K562 (cell line): ENCODE data around the gene FHDC1. TPM values are rescaled to one million over a fixed set of nuclear protein-coding genes. Genes with fewer than 3 reads are reported as not detected.

Experiments used
- ATAC-seq: fragments of 200-7000 bp; cut with Tn5 transposase; 3 replicates; pipeline ENCODE4 v1.9.1; 2020; ENCODE audit warnings: moderate library complexity
- BruUV-seq: library from RNA; stranded (reverse); fragments of 400-500 nt; replicated peaks from 2 replicates; lab custom pipeline; 2021; lab: Mats Ljungman, UMichigan
- CTCF ChIA-PET: fragments of 300-600 bp; formaldehyde crosslinking; extraction: SDS; loops from one replicate; lab custom pipeline; 2021; ENCODE audit warnings: low intra/inter-chr PET ratio; lab: Yijun Ruan, JAX
- POLR2A ChIA-PET: fragments of 300-600, 350-650 bp; sonication (Branson Sonifier 250); formaldehyde crosslinking; extraction: SDS; loops from one replicate; lab custom pipeline; 2021; ENCODE audit warnings: antibody characterized with exemption, inconsistent platforms; lab: Yijun Ruan, JAX
- DNase-seq, 4 experiments: peaks; one replicate each; pipeline versions ENCODE4 v3.0.0 to v3.0.0-alpha.2; 2011 to 2018; ENCODE audit warnings: low spot score in 3 of 4, mixed read lengths in 3 of 4; ENCODE audit errors: extremely low read depth in 1 of 4
- FAIRE-seq: peaks from 2 replicates; lab custom pipeline; 2011; peaks lifted over from hg19 to GRCh38; lab: Jason Lieb, UNC
- H2AFZ ChIP-seq: 2 replicates; pipeline ENCODE4 v1.6.0; 2011; ENCODE audit warnings: low read depth, low read length, control low read depth, inconsistent platforms
- H3K27ac ChIP-seq: fragments of 200-600 bp; 3 replicates; pipeline ENCODE4 v1.8.0; 2011; ENCODE audit warnings: low read depth, mild to moderate bottlenecking, control low read depth, inconsistent platforms, low read length, moderate library complexity, mixed read lengths; ENCODE audit errors: extremely low read depth
- H3K27me3 ChIP-seq, 2 experiments: fragments of 300-600 bp in 1 of 2; 2 replicates in 1 of 2; 3 replicates in 1 of 2; pipeline versions ENCODE4 v1.6.0 to v1.8.0; 2011; ENCODE audit warnings: inconsistent platforms in 2 of 2, low read length in 2 of 2, mild to moderate bottlenecking in 1 of 2, mixed read lengths in 1 of 2, moderate library complexity in 1 of 2; ENCODE audit not compliant: control insufficient read depth in 2 of 2, insufficient read depth in 2 of 2
- H3K36me3 ChIP-seq: fragments of 300-600 bp; 3 replicates; pipeline ENCODE4 v1.8.0; 2011; ENCODE audit warnings: mild to moderate bottlenecking, low read length, inconsistent platforms; ENCODE audit not compliant: control insufficient read depth, insufficient read depth
- H3K4me1 ChIP-seq, 2 experiments: fragments of 200-600 bp in 1 of 2; replicated peaks in 1 of 2; 2 replicates in 1 of 2; 3 replicates in 1 of 2; pipeline versions ENCODE4 v1.5.1 to v1.8.0; 2011; ENCODE audit warnings: inconsistent platforms in 2 of 2, low read length in 2 of 2, mild to moderate bottlenecking in 1 of 2, mixed read lengths in 1 of 2, moderate library complexity in 1 of 2; ENCODE audit not compliant: control insufficient read depth in 2 of 2, insufficient read depth in 2 of 2
- H3K4me2 ChIP-seq: 2 replicates; pipeline ENCODE4 v1.6.1; 2011; ENCODE audit warnings: low read length, control low read depth, inconsistent platforms, mixed read lengths; ENCODE audit not compliant: insufficient read depth
- H3K4me3 ChIP-seq: fragments of 200-600 bp; sonication (generic), shearing (Covaris generic); 2 replicates; pipeline ENCODE4 v1.5.1; 2016; ENCODE audit warnings: control low read depth, inconsistent platforms
- H3K79me2 ChIP-seq: fragments of 200-600 bp; 3 replicates; pipeline ENCODE4 v1.8.0; 2011; ENCODE audit warnings: low read length, inconsistent platforms; ENCODE audit not compliant: control insufficient read depth, insufficient read depth
- H3K9ac ChIP-seq, 2 experiments: 2 replicates each; pipeline versions ENCODE4 v1.6.0 to v1.6.1; 2011; ENCODE audit warnings: low read depth in 2 of 2, low read length in 2 of 2, control low read depth in 1 of 2, inconsistent platforms in 1 of 2, mild to moderate bottlenecking in 1 of 2, mixed read lengths in 1 of 2; ENCODE audit not compliant: insufficient read depth in 1 of 2
- H3K9me1 ChIP-seq: one replicate; pipeline ENCODE4 v1.6.0; 2011; ENCODE audit warnings: inconsistent platforms, mild to moderate bottlenecking, low read length, moderate library complexity; ENCODE audit not compliant: control insufficient read depth, insufficient read depth
- H3K9me3 ChIP-seq: replicated peaks from 2 replicates; pipeline ENCODE4 v1.5.1; 2011; ENCODE audit warnings: low read depth, low read length, inconsistent platforms; ENCODE audit not compliant: control insufficient read depth, insufficient read depth
- H4K20me1 ChIP-seq: replicated peaks from 2 replicates; pipeline ENCODE4 v1.6.1; 2011; ENCODE audit warnings: low read length, inconsistent platforms, mixed read lengths; ENCODE audit not compliant: control insufficient read depth, insufficient read depth
- CBX8 ChIP-seq: fragments of 200-600 bp; sonication (generic); IDR thresholded peaks from 2 replicates; pipeline ENCODE4 v1.6.1; 2012; ENCODE audit warnings: borderline replicate concordance, mixed run types, low read depth, mild to moderate bottlenecking, moderate library complexity, mixed read lengths, low read length, control low read depth, inconsistent platforms; ENCODE audit not compliant: poor library complexity, severe bottlenecking; ENCODE audit errors: extremely low read depth
- E2F3 ChIP-seq: fragments of 250-450 bp; sonication (Bioruptor Pico); IDR thresholded peaks from 2 replicates; pipeline ENCODE4 v1.4.0; 2020; ENCODE audit warnings: mild to moderate bottlenecking
- KDM1A ChIP-seq, 2 experiments: fragments of 450-650 bp; IDR thresholded peaks; 2 replicates each; pipeline ENCODE4 v1.6.1; 2016; ENCODE audit warnings: mild to moderate bottlenecking in 2 of 2
- NFRKB ChIP-seq: fragments of 450-650 bp; IDR thresholded peaks from 2 replicates; pipeline ENCODE4 v1.6.1; 2016; ENCODE audit warnings: low read depth
- PRPF4 ChIP-seq: fragments of 200-400 bp; formaldehyde crosslinking; IDR thresholded peaks from one replicate; pipeline ENCODE4 v1.6.1; 2017; ENCODE audit warnings: low read length, low read depth, mild to moderate bottlenecking; ENCODE audit not compliant: insufficient read depth, poor library complexity, severe bottlenecking
- TCF3 ChIP-seq: sonication (generic); formaldehyde crosslinking; IDR thresholded peaks from 2 replicates; pipeline ENCODE4 v1.4.0; 2020; ENCODE audit warnings: mild to moderate bottlenecking, missing genetic modification reagents
- ZNF408 ChIP-seq: fragments of 250-450 bp; sonication (Bioruptor Pico); IDR thresholded peaks from 2 replicates; pipeline ENCODE4 v1.4.0; 2020; ENCODE audit warnings: low read depth, mild to moderate bottlenecking, moderate library complexity
- ZNF41 ChIP-seq: fragments of 250-450 bp; sonication (Bioruptor Pico); conservative IDR thresholded peaks from 2 replicates; pipeline ENCODE4 v1.4.0; 2020; ENCODE audit warnings: mild to moderate bottlenecking
- ZNF695 ChIP-seq: fragments of 450-650 bp; formaldehyde crosslinking; IDR thresholded peaks from 2 replicates; pipeline ENCODE4 v1.4.0; 2020; ENCODE audit warnings: mild to moderate bottlenecking, moderate library complexity
- ZNF717 ChIP-seq: fragments of 250-450 bp; sonication (Bioruptor Pico); IDR thresholded peaks from 2 replicates; pipeline ENCODE4 v1.5.0; 2021
- in situ Hi-C: fragments of 300-500 bp; cut with MboI; formaldehyde crosslinking; loops from 4 replicates; pipeline ENCODE4 v1.15.0; 2018; ENCODE audit warnings: inconsistent platforms, mixed read lengths
- intact Hi-C: fragments of 100-400 bp; cut with micrococcal nuclease; formaldehyde crosslinking; loops from 2 replicates; pipeline ENCODE4 v1.14.2; 2022
- polyA plus RNA-seq, 8 experiments: library from polyadenylated mRNA; depleted of rRNA in 4 of 8; stranded (reverse) in 5 of 8; unstranded in 3 of 8; fragments of >200 nt; fragmentation: Nextera tagmentation in 2 of 8; fragmentation: Illumina TruSeq in 1 of 8; extraction: Ambion mirVana in 2 of 8; extraction: Trizol in 1 of 8; gene quantifications; 2 replicates each; pipeline versions ENCODE4 v1.2.1 to v1.2.3, GENCODE V29; 2011 to 2014; ENCODE audit warnings: inconsistent platforms in 1 of 8, missing spikeins in 1 of 8
- total RNA-seq, 7 experiments: library from RNA; depleted of rRNA in 6 of 7; stranded (reverse); fragments of >200 nt in 6 of 7; fragmentation: Illumina TruSeq in 2 of 7; extraction: Trizol in 2 of 7; gene quantifications; 2 replicates each; pipeline versions ENCODE4 v1.2.1 to v1.2.3, GENCODE V29; 2011 to 2021; ENCODE audit warnings: low replicate concordance in 1 of 7
- TF ChIP-seq, protein P1 (sequence below): fragments of 250-450 bp; sonication (Bioruptor Pico); IDR thresholded peaks from 2 replicates; pipeline ENCODE4 v1.4.0; 2020; ENCODE audit warnings: mild to moderate bottlenecking, moderate library complexity, borderline replicate concordance

Gene FHDC1
- total and polyA plus RNA-seq, 9 of the 15 experiments (the other 6 are each of a cell fraction or from before 2014, with no cell fraction given): 0.01 to 0.43 (median 0.07) TPM

DNA sequence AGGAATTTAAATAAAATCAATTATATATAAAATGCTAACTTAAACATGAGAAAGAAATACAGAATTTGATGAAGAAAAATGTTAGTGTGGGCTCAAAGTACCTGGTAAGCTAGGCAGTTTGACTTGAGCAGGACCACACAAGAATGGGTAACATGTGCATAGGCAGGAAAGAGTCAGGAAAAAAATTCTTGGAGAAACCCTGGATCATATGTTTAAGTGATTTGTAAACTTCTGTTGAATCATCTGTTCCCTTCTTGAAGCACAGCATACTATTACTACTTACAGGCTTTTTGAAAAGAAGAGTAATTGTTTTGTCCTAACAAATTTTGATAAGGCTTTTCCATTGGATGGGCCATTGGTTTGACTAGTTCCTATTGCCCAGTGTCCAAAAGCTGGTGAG is 37.5 kb upstream of the FHDC1 start:
- Histone ChIP-seq H3K4me2 (no peak overlapping the region), H3K27me3 (no peaks in the 10 kb centered on the region), H3K9ac (no peak overlapping the region), H3K4me3 (no peak overlapping the region), H3K36me3 (no peaks in the 10 kb centered on the region), H2AFZ (no peak overlapping the region), H3K27ac (no peak overlapping the region), H3K9me1 (no peaks in the 10 kb centered on the region), H3K4me1 (peaks cover 0 to 4% of the 10 kb centered on the region in 2 experiments; a peak in 3 of 5 replicates), H3K9me3 (no peaks in the 10 kb centered on the region), H4K20me1 (no peaks in the 10 kb centered on the region), H3K79me2 (no peaks in the 10 kb centered on the region)
- ATAC-seq: no peak
- FAIRE-seq: no peak
- no TSS peak for BruUV-seq
- no peak for DNase-seq
- intact Hi-C loops: no loop called here
- in situ Hi-C loops: no loop called here
- ChIA-PET POLR2A (no interaction called here), CTCF (no interaction called here)
- no peak for TF ChIP-seq KDM1A (IDR thresholded peaks at IDR 0.05)
- TF ChIP-seq ZNF41 (CRISPR knock-in tag): no peak
- TF ChIP-seq, protein P1, sequence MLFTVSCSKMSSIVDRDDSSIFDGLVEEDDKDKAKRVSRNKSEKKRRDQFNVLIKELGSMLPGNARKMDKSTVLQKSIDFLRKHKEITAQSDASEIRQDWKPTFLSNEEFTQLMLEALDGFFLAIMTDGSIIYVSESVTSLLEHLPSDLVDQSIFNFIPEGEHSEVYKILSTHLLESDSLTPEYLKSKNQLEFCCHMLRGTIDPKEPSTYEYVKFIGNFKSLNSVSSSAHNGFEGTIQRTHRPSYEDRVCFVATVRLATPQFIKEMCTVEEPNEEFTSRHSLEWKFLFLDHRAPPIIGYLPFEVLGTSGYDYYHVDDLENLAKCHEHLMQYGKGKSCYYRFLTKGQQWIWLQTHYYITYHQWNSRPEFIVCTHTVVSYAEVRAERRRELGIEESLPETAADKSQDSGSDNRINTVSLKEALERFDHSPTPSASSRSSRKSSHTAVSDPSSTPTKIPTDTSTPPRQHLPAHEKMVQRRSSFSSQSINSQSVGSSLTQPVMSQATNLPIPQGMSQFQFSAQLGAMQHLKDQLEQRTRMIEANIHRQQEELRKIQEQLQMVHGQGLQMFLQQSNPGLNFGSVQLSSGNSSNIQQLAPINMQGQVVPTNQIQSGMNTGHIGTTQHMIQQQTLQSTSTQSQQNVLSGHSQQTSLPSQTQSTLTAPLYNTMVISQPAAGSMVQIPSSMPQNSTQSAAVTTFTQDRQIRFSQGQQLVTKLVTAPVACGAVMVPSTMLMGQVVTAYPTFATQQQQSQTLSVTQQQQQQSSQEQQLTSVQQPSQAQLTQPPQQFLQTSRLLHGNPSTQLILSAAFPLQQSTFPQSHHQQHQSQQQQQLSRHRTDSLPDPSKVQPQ: no peak
- TF ChIP-seq ZNF717 (CRISPR knock-in tag): no peak
- no peak for TF ChIP-seq PRPF4
- no peak for TF ChIP-seq E2F3 (CRISPR knock-in tag)
- TF ChIP-seq ZNF695 (CRISPR knock-in tag): no peak
- TF ChIP-seq ZNF408 (CRISPR knock-in tag): no peak
- no peak for TF ChIP-seq CBX8
- no peak for TF ChIP-seq TCF3 (CRISPR knock-in tag)
- no peak for TF ChIP-seq NFRKB
